Stomach (tissue), 4 donors: ENCODE data around the gene VAMP8.

Experiments used
- CTCF ChIP-seq, 7 experiments: fragments of 450-650 bp in 4 of 7; fragments of 200-600 bp in 3 of 7; sonication (generic) in 3 of 7; IDR thresholded peaks; one replicate each; pipeline ENCODE4 v1.5.1; 2016 to 2019; ENCODE audit warnings: antibody characterized with exemption in 7 of 7, control low read depth in 2 of 7, mild to moderate bottlenecking in 1 of 7
- POLR2AphosphoS5 ChIP-seq, 3 donors: sonication (generic); formaldehyde crosslinking; IDR thresholded peaks; one replicate each; pipeline ENCODE4 v1.6.1; 2016; ENCODE audit warnings: antibody characterized with exemption in 3 of 3

GRCh38 chr2:85577063-85577385 lies 362 bp upstream of the VAMP8 start:
- TF ChIP-seq CTCF (IDR thresholded peaks at IDR 0.05) (no peak), POLR2AphosphoS5 (IDR thresholded peaks at IDR 0.05) (no peak)
